GM12874 (cell line): ENCODE results near the gene RNF220.

Experiments used
- CTCF ChIP-seq: IDR thresholded peaks from 2 replicates; pipeline ENCODE4 v1.5.1; 2011; ENCODE audit warnings: low read depth, mild to moderate bottlenecking, control low read depth, low read length, moderate library complexity; ENCODE audit not compliant: insufficient read depth

Gene RNF220

GRCh38 chr1:44424747-44425146 is 19.7 kb downstream of the RNF220 start:
- TF ChIP-seq CTCF = no peak

GRCh38 chr1:44425341-44426082 is 20.5 kb downstream of the RNF220 start:
- no peak for TF ChIP-seq CTCF

GRCh38 chr1:44431861-44432260 is 26.8 kb downstream of the RNF220 start:
- TF ChIP-seq CTCF = no peak

- no peak for TF ChIP-seq CTCF
These were observed 28.2 kb downstream of the RNF220 start for GRCh38 chr1:44433209-44433608.

GRCh38 chr1:44436401-44437106 is 31.5 kb downstream of the RNF220 start:
- no peak for TF ChIP-seq CTCF

GRCh38 chr1:44437107-44437716 is 32.2 kb downstream of the RNF220 start:
- no peak for TF ChIP-seq CTCF

GRCh38 chr1:44442791-44443190 is 37.7 kb downstream of the RNF220 start:
- TF ChIP-seq CTCF = no peak
